GM12878 (cell line): ENCODE data around the gene ADNP2. TPM values are rescaled to one million over a fixed set of nuclear protein-coding genes. Genes with fewer than 3 reads are reported as not detected.

Source experiments
- CREB1 ChIP-seq: IDR thresholded peaks from 2 replicates; pipeline ENCODE4 v1.6.1; 2012; ENCODE audit warnings: low read depth, mild to moderate bottlenecking, inconsistent platforms
- EED ChIP-seq: sonication (generic); IDR thresholded peaks from 2 replicates; pipeline ENCODE4 v1.6.1; 2016; ENCODE audit warnings: antibody characterized with exemption, low read depth
- EP300 ChIP-seq, 2 experiments: fragments of 150-350 bp in 1 of 2; IDR thresholded peaks; 2 replicates each; pipeline ENCODE4 v1.6.1; 2011 to 2012; ENCODE audit warnings: low read depth in 2 of 2, low read length in 2 of 2, borderline replicate concordance in 1 of 2, improper control_type of control experiment in 1 of 2, inconsistent platforms in 1 of 2; ENCODE audit not compliant: control insufficient read depth in 1 of 2
- ESRRA ChIP-seq: IDR thresholded peaks from 2 replicates; pipeline ENCODE4 v1.6.1; 2012; ENCODE audit warnings: mild to moderate bottlenecking, low read length, improper control_type of control experiment
- FOS ChIP-seq: IDR thresholded peaks from 3 replicates; pipeline ENCODE4 v1.6.1; 2011; ENCODE audit warnings: borderline replicate concordance; ENCODE audit not compliant: insufficient read length; ENCODE audit errors: extremely low read depth
- JUNB ChIP-seq: IDR thresholded peaks from 2 replicates; pipeline ENCODE4 v1.6.1; 2016; ENCODE audit warnings: antibody characterized with exemption, mild to moderate bottlenecking
- LARP7 ChIP-seq: fragments of 450-650 bp; IDR thresholded peaks from 2 replicates; pipeline ENCODE4 v1.6.1; 2017; ENCODE audit warnings: mild to moderate bottlenecking
- MTA2 ChIP-seq: fragments of 450-650 bp; IDR thresholded peaks from 2 replicates; pipeline ENCODE4 v1.6.1; 2016; ENCODE audit warnings: low read depth, mild to moderate bottlenecking, moderate library complexity
- NFIC ChIP-seq: IDR thresholded peaks from 2 replicates; pipeline ENCODE4 v1.6.1; 2012; ENCODE audit warnings: low read depth, mild to moderate bottlenecking, inconsistent platforms, low read length, moderate library complexity
- PAX8 ChIP-seq: fragments of 450-650 bp; IDR thresholded peaks from 2 replicates; pipeline ENCODE4 v1.6.1; 2017; ENCODE audit warnings: mild to moderate bottlenecking, moderate library complexity
- PBX3 ChIP-seq: IDR thresholded peaks from 2 replicates; pipeline ENCODE4 v1.6.1; 2011; ENCODE audit warnings: mild to moderate bottlenecking, low read depth, low read length, moderate library complexity; ENCODE audit not compliant: insufficient replicate concordance
- POU2F2 ChIP-seq: IDR thresholded peaks from 3 replicates; pipeline ENCODE4 v1.6.1; 2011; ENCODE audit warnings: low read depth, mild to moderate bottlenecking, low read length, borderline replicate concordance
- RAD21 ChIP-seq: IDR thresholded peaks from 2 replicates; pipeline ENCODE4 v1.6.1; 2011; ENCODE audit warnings: mild to moderate bottlenecking, low read depth, low read length, moderate library complexity; ENCODE audit not compliant: insufficient read depth
- RBBP5 ChIP-seq: fragments of 200-600 bp; sonication (generic); conservative IDR thresholded peaks from 2 replicates; pipeline ENCODE4 v1.6.1; 2016
- SIX5 ChIP-seq: IDR thresholded peaks from 2 replicates; pipeline ENCODE4 v1.6.1; 2011; ENCODE audit warnings: mild to moderate bottlenecking, low read depth, low read length, moderate library complexity; ENCODE audit not compliant: severe bottlenecking
- SMC3 ChIP-seq: IDR thresholded peaks from 2 replicates; pipeline ENCODE4 v1.6.1; 2011; ENCODE audit warnings: low read length, improper control_type of control experiment, borderline replicate concordance
- SUPT20H ChIP-seq: IDR thresholded peaks from 2 replicates; pipeline ENCODE4 v1.6.1; 2011; ENCODE audit warnings: low read depth, mild to moderate bottlenecking, low read length, moderate library complexity, borderline replicate concordance; ENCODE audit not compliant: control insufficient read depth
- TCF12 ChIP-seq: IDR thresholded peaks from 2 replicates; pipeline ENCODE4 v1.6.1; 2011; ENCODE audit warnings: low read depth, mild to moderate bottlenecking, low read length
- TCF7 ChIP-seq: IDR thresholded peaks from 2 replicates; pipeline ENCODE4 v1.6.1; 2014; ENCODE audit warnings: antibody characterized with exemption, borderline replicate concordance
- ZNF274 ChIP-seq: IDR thresholded peaks from one replicate; pipeline ENCODE4 v1.8.0; 2011; ENCODE audit not compliant: insufficient read length, insufficient read depth
- polyA plus RNA-seq, 11 experiments: library from polyadenylated mRNA; depleted of rRNA in 4 of 11; unstranded in 6 of 11; stranded (reverse) in 5 of 11; fragments of >200 nt; fragmentation: Nextera tagmentation in 4 of 11; fragmentation: Illumina TruSeq in 1 of 11; extraction: Ambion mirVana in 4 of 11; extraction: Trizol in 1 of 11; gene quantifications; 1 replicate in 1 of 11; 2 replicates in 10 of 11; pipeline versions ENCODE4 v1.2.1 to v1.2.3, GENCODE V29; 2011 to 2016; ENCODE audit warnings: inconsistent platforms in 2 of 11, missing spikeins in 2 of 11, low read depth in 1 of 11
- total RNA-seq, 4 experiments: library from RNA; depleted of rRNA in 3 of 4; stranded (reverse); fragments of >200 nt in 3 of 4; fragmentation: Illumina TruSeq in 1 of 4; extraction: Trizol in 1 of 4; gene quantifications; 2 replicates each; pipeline versions ENCODE4 v1.2.1 to v1.2.3, GENCODE V29; 2013 to 2021
- TF ChIP-seq, protein P1 (sequence below): fragments of 450-650 bp; formaldehyde crosslinking; IDR thresholded peaks from 2 replicates; pipeline ENCODE4 v1.4.0; 2022; ENCODE audit warnings: mild to moderate bottlenecking, moderate library complexity
- TF ChIP-seq, protein P2 (sequence below): IDR thresholded peaks from 2 replicates; pipeline ENCODE4 v1.6.1; 2011; ENCODE audit warnings: low read depth, mild to moderate bottlenecking, low read length, moderate library complexity, borderline replicate concordance; ENCODE audit errors: extremely low read depth
- TF ChIP-seq, protein P3 (sequence below): fragments of 450-650 bp; IDR thresholded peaks from 2 replicates; pipeline ENCODE4 v1.6.1; 2018; ENCODE audit warnings: borderline replicate concordance, mild to moderate bottlenecking; ENCODE audit not compliant: partially characterized antibody

The ADNP2 gene
- total and polyA plus RNA-seq, 10 of the 15 experiments (the other 5 are each of a cell fraction or from before 2014, with no cell fraction given) = 3.7 to 25.1 (median 13.0) TPM

GRCh38 chr18:80108739-80109675, at the start of gene ADNP2 (continued):
- peak; percentile 90 for TF ChIP-seq CREB1
- no peak for TF ChIP-seq RAD21
- TF ChIP-seq JUNB = 0 out of 2 replicates have a peak, but pooled peaks have one; percentile 28
- no peak for TF ChIP-seq TCF12
- TF ChIP-seq SMC3 = no peak
- TF ChIP-seq, protein P1, sequence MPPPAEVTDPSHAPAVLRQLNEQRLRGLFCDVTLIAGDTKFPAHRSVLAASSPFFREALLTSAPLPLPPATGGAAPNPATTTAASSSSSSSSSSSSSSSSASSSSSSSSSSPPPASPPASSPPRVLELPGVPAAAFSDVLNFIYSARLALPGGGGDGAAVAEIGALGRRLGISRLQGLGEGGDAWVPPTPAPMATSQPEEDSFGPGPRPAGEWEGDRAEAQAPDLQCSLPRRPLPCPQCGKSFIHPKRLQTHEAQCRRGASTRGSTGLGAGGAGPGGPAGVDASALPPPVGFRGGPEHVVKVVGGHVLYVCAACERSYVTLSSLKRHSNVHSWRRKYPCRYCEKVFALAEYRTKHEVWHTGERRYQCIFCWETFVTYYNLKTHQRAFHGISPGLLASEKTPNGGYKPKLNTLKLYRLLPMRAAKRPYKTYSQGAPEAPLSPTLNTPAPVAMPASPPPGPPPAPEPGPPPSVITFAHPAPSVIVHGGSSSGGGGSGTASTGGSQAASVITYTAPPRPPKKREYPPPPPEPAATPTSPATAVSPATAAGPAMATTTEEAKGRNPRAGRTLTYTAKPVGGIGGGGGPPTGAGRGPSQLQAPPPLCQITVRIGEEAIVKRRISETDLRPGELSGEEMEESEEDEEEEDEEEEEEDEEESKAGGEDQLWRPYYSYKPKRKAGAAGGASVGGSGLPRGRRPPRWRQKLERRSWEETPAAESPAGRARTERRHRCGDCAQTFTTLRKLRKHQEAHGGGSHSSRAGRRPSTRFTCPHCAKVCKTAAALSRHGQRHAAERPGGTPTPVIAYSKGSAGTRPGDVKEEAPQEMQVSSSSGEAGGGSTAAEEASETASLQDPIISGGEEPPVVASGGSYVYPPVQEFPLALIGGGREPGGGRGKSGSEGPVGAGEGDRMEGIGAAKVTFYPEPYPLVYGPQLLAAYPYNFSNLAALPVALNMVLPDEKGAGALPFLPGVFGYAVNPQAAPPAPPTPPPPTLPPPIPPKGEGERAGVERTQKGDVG = 0 out of 2 replicates have a peak, but pooled peaks have one; percentile 58
- no peak for TF ChIP-seq NFIC
- TF ChIP-seq ZNF274 = no peak
- TF ChIP-seq EP300 (IDR thresholded peaks at IDR 0.05; ENCODE audit: borderline replicate concordance in 1 of 2, control insufficient read depth in 1 of 2, low read depth in 2 of 2, low read length in 2 of 2) = no peak
- no peak for TF ChIP-seq EED
- no peak for TF ChIP-seq TCF7
- TF ChIP-seq, protein P2, sequence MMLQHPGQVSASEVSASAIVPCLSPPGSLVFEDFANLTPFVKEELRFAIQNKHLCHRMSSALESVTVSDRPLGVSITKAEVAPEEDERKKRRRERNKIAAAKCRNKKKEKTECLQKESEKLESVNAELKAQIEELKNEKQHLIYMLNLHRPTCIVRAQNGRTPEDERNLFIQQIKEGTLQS = peak; percentile 76; the same call in 1 of the 2 replicates
- TF ChIP-seq PBX3 = no peak
- TF ChIP-seq POU2F2 = peak; percentile 97
- TF ChIP-seq LARP7 = peak; percentile 32; the same call in 1 of the 2 replicates
- TF ChIP-seq ESRRA = no peak
- TF ChIP-seq SUPT20H = no peak
- TF ChIP-seq FOS = peak; percentile 36
- no peak for TF ChIP-seq PAX8
- TF ChIP-seq RBBP5 = no peak
- no peak for TF ChIP-seq SIX5
- TF ChIP-seq, protein P3, sequence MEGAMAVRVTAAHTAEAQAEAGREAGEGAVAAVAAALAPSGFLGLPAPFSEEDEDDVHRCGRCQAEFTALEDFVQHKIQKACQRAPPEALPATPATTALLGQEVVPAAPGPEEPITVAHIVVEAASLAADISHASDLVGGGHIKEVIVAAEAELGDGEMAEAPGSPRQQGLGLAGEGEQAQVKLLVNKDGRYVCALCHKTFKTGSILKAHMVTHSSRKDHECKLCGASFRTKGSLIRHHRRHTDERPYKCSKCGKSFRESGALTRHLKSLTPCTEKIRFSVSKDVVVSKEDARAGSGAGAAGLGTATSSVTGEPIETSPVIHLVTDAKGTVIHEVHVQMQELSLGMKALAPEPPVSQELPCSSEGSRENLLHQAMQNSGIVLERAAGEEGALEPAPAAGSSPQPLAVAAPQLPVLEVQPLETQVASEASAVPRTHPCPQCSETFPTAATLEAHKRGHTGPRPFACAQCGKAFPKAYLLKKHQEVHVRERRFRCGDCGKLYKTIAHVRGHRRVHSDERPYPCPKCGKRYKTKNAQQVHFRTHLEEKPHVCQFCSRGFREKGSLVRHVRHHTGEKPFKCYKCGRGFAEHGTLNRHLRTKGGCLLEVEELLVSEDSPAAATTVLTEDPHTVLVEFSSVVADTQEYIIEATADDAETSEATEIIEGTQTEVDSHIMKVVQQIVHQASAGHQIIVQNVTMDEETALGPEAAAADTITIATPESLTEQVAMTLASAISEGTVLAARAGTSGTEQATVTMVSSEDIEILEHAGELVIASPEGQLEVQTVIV = peak; percentile 38
- TF ChIP-seq MTA2 = no peak
